ENCODE results near the gene SLC25A52. TPM values are rescaled to one million over a fixed set of nuclear protein-coding genes. Genes with fewer than 3 reads are reported as not detected.

The SLC25A52 gene
- total and polyA plus RNA-seq, 9 of the 15 experiments (the other 6 are each of a cell fraction or from before 2014, with no cell fraction given), result not detected

- TF ChIP-seq, protein P1, sequence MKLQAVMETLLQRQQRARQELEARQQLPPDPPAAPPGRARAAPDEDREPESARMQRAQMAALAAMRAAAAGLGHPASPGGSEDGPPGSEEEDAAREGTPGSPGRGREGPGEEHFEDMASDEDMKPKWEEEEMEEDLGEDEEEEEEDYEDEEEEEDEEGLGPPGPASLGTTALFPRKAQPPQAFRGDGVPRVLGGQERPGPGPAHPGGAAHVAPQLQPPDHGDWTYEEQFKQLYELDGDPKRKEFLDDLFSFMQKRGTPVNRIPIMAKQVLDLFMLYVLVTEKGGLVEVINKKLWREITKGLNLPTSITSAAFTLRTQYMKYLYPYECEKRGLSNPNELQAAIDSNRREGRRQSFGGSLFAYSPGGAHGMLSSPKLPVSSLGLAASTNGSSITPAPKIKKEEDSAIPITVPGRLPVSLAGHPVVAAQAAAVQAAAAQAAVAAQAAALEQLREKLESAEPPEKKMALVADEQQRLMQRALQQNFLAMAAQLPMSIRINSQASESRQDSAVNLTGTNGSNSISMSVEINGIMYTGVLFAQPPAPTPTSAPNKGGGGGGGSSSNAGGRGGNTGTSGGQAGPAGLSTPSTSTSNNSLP (IDR thresholded peaks at IDR 0.05; ENCODE audit: borderline replicate concordance, low read depth, low read length), result 0 out of 2 replicates have a peak, but pooled peaks have one; percentile 44
- TF ChIP-seq SMC3 (conservative IDR thresholded peaks at IDR 0.05; ENCODE audit: insufficient read depth, low read depth, low read length), result peak; percentile 55
- 0 out of 2 replicates have a peak, but pooled peaks have one; percentile 38 for TF ChIP-seq CHAMP1 (IDR thresholded peaks at IDR 0.05)
These were observed 19.5 kb downstream of the SLC25A52 start (continued) for GRCh38 chr18:31741097-31741735.

- Histone ChIP-seq H3K9me1 (ENCODE audit: control insufficient read depth, insufficient read depth, low read length) (no peaks in the 10 kb centered on the region), H3K4me1 (replicated peaks in 1 of 2; ENCODE audit: control insufficient read depth in 2 of 2, insufficient read depth in 2 of 2, low read length in 2 of 2) (peaks cover 0 to 7% of the 10 kb centered on the region in 2 experiments; a peak in 2 of 5 replicates), H3K79me2 (ENCODE audit: control insufficient read depth, insufficient read depth, low read length) (no peaks in the 10 kb centered on the region), H3K36me3 (ENCODE audit: control insufficient read depth, insufficient read depth, low read length) (no peaks in the 10 kb centered on the region), H2AFZ (ENCODE audit: low read depth, low read length) (no peak overlapping the region), H3K4me3 (no peak overlapping the region), H4K20me1 (replicated peaks; ENCODE audit: control insufficient read depth, insufficient read depth, low read length) (no peaks in the 10 kb centered on the region), H3K4me2 (ENCODE audit: insufficient read depth, low read length) (no peak overlapping the region), H3K9me3 (replicated peaks; ENCODE audit: control insufficient read depth, insufficient read depth, low read depth, low read length) (peaks cover 15% of the 10 kb centered on the region), H3K9ac (ENCODE audit: insufficient read depth in 1 of 2, low read depth in 2 of 2, low read length in 2 of 2) (no peak overlapping the region), H3K27me3 (ENCODE audit: control insufficient read depth in 2 of 2, insufficient read depth in 2 of 2, low read length in 2 of 2) (peaks cover 0 to 4% of the 10 kb centered on the region in 2 experiments; a peak in 2 of 5 replicates), H3K27ac (ENCODE audit: extremely low read depth, low read depth, low read length) (no peak overlapping the region)
- 54% methylated on average over 9 of the region's 9 CpGs for WGBS (ENCODE audit: insufficient coverage, low coverage, missing lambda C conversion rate)
- ChIA-PET POLR2A (no interaction called here), CTCF (ENCODE audit: low intra/inter-chr PET ratio) (interaction anchor here (1.2 to 2.6 kb wide), 2 partner anchors 79 to 217 kb away, joined by 4 to 9 read pairs; no protein-coding TSS in a partner anchor)
- FAIRE-seq, result no peak
- no peak for ATAC-seq
- intact Hi-C loops (cut with micrococcal nuclease) (no loop called here), in situ Hi-C loops (cut with MboI) (loop anchor here (10.0 kb wide), 1 partner anchor 215 kb away; no protein-coding TSS in a partner anchor)
- no peak for DNase-seq (ENCODE audit: extremely low read depth in 1 of 4, low spot score in 3 of 4)
- BruUV-seq (replicated peaks), result no TSS peak
- TF ChIP-seq ZFPM2 (CRISPR knock-in tag; IDR thresholded peaks at IDR 0.05), result no peak
- TF ChIP-seq, protein P2, sequence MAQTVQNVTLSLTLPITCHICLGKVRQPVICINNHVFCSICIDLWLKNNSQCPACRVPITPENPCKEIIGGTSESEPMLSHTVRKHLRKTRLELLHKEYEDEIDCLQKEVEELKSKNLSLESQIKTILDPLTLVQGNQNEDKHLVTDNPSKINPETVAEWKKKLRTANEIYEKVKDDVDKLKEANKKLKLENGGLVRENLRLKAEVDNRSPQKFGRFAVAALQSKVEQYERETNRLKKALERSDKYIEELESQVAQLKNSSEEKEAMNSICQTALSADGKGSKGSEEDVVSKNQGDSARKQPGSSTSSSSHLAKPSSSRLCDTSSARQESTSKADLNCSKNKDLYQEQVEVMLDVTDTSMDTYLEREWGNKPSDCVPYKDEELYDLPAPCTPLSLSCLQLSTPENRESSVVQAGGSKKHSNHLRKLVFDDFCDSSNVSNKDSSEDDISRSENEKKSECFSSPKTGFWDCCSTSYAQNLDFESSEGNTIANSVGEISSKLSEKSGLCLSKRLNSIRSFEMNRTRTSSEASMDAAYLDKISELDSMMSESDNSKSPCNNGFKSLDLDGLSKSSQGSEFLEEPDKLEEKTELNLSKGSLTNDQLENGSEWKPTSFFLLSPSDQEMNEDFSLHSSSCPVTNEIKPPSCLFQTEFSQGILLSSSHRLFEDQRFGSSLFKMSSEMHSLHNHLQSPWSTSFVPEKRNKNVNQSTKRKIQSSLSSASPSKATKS (CRISPR knock-in tag; IDR thresholded peaks at IDR 0.05), result no peak
- no peak for TF ChIP-seq RBM39 (optimal IDR thresholded peaks at IDR 0.05; ENCODE audit: low read depth, low read length)
- no peak for TF ChIP-seq POLR2G (IDR thresholded peaks at IDR 0.05; ENCODE audit: low read depth, low read length)
- TF ChIP-seq RBM22 (IDR thresholded peaks at IDR 0.05; ENCODE audit: low read depth, low read length, poor library complexity, severe bottlenecking), result no peak
- TF ChIP-seq EP300 (IDR thresholded peaks at IDR 0.05; ENCODE audit: low read length), result no peak
- no peak for TF ChIP-seq ZNF644 (tag; IDR thresholded peaks at IDR 0.05; ENCODE audit: low read depth)
- TF ChIP-seq ZZZ3 (IDR thresholded peaks at IDR 0.05), result no peak
These were observed 20.5 kb downstream of the SLC25A52 start for GRCh38 chr18:31740180-31740579.

All from K562 (cell line).